ENCODE results near the gene ZBTB44.

Gene ZBTB44

GRCh38 chr11:130308886-130309285 lies 5.8 kb downstream of the ZBTB44 start:
- H3K36me3 ChIP-seq: peaks cover 0 to 4% (median 0%) of the 10 kb centered on the region in 3 donors
- intact Hi-C loops (cut with DNase I; ENCODE audit: low total_unique reads): no loop called here
- no peaks in the 10 kb centered on the region for H3K9me3 ChIP-seq
- DNase-seq: no peak
- no peak overlapping the region for H3K4me3 ChIP-seq
- H3K27me3 ChIP-seq: no peaks in the 10 kb centered on the region
- peaks cover 0 to 45% (median 21%) of the 10 kb centered on the region in 4 donors for H3K4me1 ChIP-seq
- TF ChIP-seq CTCF (IDR thresholded peaks at IDR 0.05): no peak
- no peak overlapping the region for H3K27ac ChIP-seq

- no peak overlapping the region for H3K27ac ChIP-seq
- peaks cover 0 to 4% (median 0%) of the 10 kb centered on the region in 3 donors for H3K36me3 ChIP-seq
- DNase-seq: no peak
- no peak overlapping the region for H3K4me3 ChIP-seq
- no peaks in the 10 kb centered on the region for H3K9me3 ChIP-seq
- H3K4me1 ChIP-seq: peaks cover 0 to 41% (median 21%) of the 10 kb centered on the region in 4 donors
- TF ChIP-seq CTCF (IDR thresholded peaks at IDR 0.05): no peak
- H3K27me3 ChIP-seq: no peaks in the 10 kb centered on the region
- intact Hi-C loops (cut with DNase I; ENCODE audit: low total_unique reads): no loop called here
These were observed 6.7 kb downstream of the ZBTB44 start for GRCh38 chr11:130308059-130308458.

- no peaks in the 10 kb centered on the region for H3K27me3 ChIP-seq
- no peak for TF ChIP-seq CTCF (IDR thresholded peaks at IDR 0.05)
- H3K4me3 ChIP-seq: no peak overlapping the region
- intact Hi-C loops (cut with DNase I; ENCODE audit: low total_unique reads): no loop called here
- H3K27ac ChIP-seq: no peak overlapping the region
- DNase-seq: no peak
- H3K36me3 ChIP-seq: peaks cover 4 to 8% (median 4%) of the 10 kb centered on the region in 3 donors
- peaks cover 0 to 28% (median 10%) of the 10 kb centered on the region in 4 donors for H3K4me1 ChIP-seq
- no peaks in the 10 kb centered on the region for H3K9me3 ChIP-seq
These were observed 10.1 kb downstream of the ZBTB44 start for GRCh38 chr11:130304651-130305050.

GRCh38 chr11:130301002-130301401 lies 13.7 kb downstream of the ZBTB44 start:
- Histone ChIP-seq H3K36me3 (peaks cover 0 to 8% (median 4%) of the 10 kb centered on the region in 3 donors), H3K4me1 (peaks cover 0 to 30% (median 7%) of the 10 kb centered on the region in 4 donors), H3K27me3 (no peaks in the 10 kb centered on the region), H3K4me3 (no peak overlapping the region), H3K9me3 (no peaks in the 10 kb centered on the region), H3K27ac (no peak overlapping the region)
- no peak for DNase-seq
- intact Hi-C loops (cut with DNase I; ENCODE audit: low total_unique reads): no loop called here
- no peak for TF ChIP-seq CTCF (IDR thresholded peaks at IDR 0.05)

- no peaks in the 10 kb centered on the region for H3K9me3 ChIP-seq
- no peak overlapping the region for H3K27ac ChIP-seq
- intact Hi-C loops (cut with DNase I; ENCODE audit: low total_unique reads): no loop called here
- H3K27me3 ChIP-seq: no peaks in the 10 kb centered on the region
- H3K4me1 ChIP-seq: peaks cover 0 to 33% (median 8%) of the 10 kb centered on the region in 4 donors
- no peak for DNase-seq
- TF ChIP-seq CTCF (IDR thresholded peaks at IDR 0.05): no peak
- H3K36me3 ChIP-seq: peaks cover 0 to 8% (median 8%) of the 10 kb centered on the region in 3 donors
- H3K4me3 ChIP-seq: no peak overlapping the region
These were observed 14.2 kb downstream of the ZBTB44 start for GRCh38 chr11:130300567-130300966.

GRCh38 chr11:130299978-130300377 lies 14.7 kb downstream of the ZBTB44 start:
- no peak overlapping the region for H3K27ac ChIP-seq
- no peak for TF ChIP-seq CTCF (IDR thresholded peaks at IDR 0.05)
- H3K4me1 ChIP-seq: peaks cover 0 to 39% (median 9%) of the 10 kb centered on the region in 4 donors
- H3K27me3 ChIP-seq: no peaks in the 10 kb centered on the region
- DNase-seq: no peak
- H3K4me3 ChIP-seq: no peak overlapping the region
- H3K36me3 ChIP-seq: peaks cover 0 to 8% (median 8%) of the 10 kb centered on the region in 3 donors
- intact Hi-C loops (cut with DNase I; ENCODE audit: low total_unique reads): no loop called here
- no peaks in the 10 kb centered on the region for H3K9me3 ChIP-seq
